ENCODE data around the gene AGBL1.

Gene AGBL1

GRCh38 chr15:86894269-86894668 lies 814.6 kb downstream of the AGBL1 start:
- ChIA-PET POLR2A (no interaction called here), CTCF (no interaction called here)
- no peak for TF ChIP-seq CTCF (IDR thresholded peaks at IDR 0.05; ENCODE audit: insufficient read depth, low read length, missing control alignments)
- DNase-seq (ENCODE audit: low read depth, low spot score): no peak
- no peak overlapping the region for H3K4me3 ChIP-seq (ENCODE audit: low read depth, low read length)

DNA sequence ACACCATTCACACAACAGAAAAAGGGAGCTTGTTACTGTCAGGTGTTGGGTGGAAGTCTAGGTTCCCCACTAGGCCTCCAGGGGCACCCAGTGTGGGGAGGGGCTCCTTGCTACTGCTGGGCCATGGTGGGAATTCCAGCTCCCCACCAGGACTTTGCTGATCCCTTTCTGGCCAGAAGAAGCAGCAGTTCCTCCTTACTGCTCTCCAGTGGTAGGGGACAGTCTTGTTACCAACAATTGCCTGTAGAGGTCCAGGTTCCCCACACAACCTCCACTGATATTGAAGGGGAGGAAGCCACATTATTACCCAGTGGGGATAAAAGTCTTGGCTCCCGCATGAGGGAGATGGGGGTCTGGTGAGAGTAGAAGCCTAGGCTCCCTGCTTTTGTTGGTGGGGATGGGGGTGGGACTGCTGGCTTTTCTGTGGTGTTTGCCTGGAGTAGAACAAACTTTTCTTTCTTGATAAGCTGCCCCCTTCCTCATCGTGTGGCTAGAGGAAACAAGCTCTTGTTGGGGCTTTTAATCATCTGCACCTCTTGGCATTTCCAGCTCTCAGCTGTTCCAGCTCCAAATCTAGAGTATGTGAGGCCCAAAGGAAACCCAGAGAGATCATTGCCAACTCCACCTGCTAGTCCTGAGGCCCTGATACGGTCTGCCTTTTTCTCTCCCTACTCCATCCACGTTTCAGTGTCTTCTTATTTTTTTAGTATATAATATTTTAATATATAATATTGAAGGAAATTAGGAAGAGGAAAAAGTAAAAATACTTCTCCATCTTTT lies 824.2 kb downstream of the AGBL1 start:
- CTCF ChIA-PET: interaction anchor here (0.6 to 1.0 kb wide), 2 partner anchors 14 to 1341 kb away, joined by 3 read pairs; no protein-coding TSS in a partner anchor
- no peak for TF ChIP-seq CTCF (IDR thresholded peaks at IDR 0.05; ENCODE audit: insufficient read depth, low read length, missing control alignments)
- H3K4me3 ChIP-seq (ENCODE audit: low read depth, low read length): no peak overlapping the region
- DNase-seq (ENCODE audit: low read depth, low spot score): no peak
- POLR2A ChIA-PET: no interaction called here

DNA sequence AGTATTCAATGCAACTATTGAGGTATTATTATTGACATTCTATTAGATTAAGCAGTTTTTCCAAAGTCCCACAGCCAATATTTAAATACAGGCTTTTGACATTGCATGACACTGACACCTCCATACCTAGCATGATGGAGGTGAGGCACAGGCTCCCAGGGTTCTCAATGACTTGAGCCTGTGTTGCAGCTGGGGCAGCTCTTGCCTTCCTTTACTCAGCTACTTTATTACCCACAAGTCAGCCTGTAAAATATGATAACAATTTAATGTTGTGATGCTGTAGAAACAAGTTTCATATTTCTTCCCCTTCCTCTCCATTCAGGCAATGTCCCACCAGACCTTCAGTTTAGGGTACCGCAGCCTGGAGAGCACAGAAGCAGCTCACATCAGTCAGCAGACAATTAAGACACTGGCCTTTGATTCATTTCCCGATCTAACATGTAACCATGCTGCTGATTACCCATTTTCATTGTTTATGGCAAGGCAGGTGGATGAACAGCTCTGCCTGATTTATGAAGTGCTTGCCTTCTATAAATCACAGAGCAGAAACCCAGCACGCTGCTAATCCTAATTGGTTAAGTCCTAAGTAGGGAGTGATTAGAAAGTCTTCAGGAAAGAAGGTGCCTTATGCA lies 826.1 kb downstream of the AGBL1 start:
- TF ChIP-seq CTCF (IDR thresholded peaks at IDR 0.05; ENCODE audit: insufficient read depth, low read length, missing control alignments): no peak
- POLR2A ChIA-PET: no interaction called here
- CTCF ChIA-PET: interaction anchor here (1.2 kb wide), 1 partner anchor 11 kb away, joined by 3 read pairs; no protein-coding TSS in a partner anchor

DNA sequence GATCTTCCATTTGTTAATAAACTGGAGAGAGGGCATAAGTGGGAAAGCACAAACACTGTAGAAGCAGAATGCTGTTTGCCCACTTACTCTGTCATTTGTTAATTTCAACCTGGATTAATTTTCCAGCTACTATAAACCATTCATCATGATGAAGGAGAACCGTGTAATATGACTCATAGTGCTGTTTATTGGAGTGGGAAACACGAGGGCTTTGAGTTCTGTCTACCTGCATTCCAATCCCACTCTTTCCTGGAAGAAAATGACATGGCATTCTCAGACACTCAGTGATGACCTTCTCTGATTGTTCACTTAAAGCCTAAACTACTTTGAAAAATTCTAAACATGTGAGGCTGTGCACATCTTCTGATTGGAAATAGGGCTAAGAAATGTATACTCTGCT lies 826.7 kb downstream of the AGBL1 start:
- CTCF ChIA-PET: interaction anchor here (1.2 kb wide), 1 partner anchor 11 kb away, joined by 3 read pairs; no protein-coding TSS in a partner anchor

More for the DNA sequence above, 826.1 kb downstream of the AGBL1 start:
- no peak overlapping the region for H3K4me3 ChIP-seq (ENCODE audit: low read depth, low read length)
- no peak for DNase-seq (ENCODE audit: low read depth, low spot score)

DNA sequence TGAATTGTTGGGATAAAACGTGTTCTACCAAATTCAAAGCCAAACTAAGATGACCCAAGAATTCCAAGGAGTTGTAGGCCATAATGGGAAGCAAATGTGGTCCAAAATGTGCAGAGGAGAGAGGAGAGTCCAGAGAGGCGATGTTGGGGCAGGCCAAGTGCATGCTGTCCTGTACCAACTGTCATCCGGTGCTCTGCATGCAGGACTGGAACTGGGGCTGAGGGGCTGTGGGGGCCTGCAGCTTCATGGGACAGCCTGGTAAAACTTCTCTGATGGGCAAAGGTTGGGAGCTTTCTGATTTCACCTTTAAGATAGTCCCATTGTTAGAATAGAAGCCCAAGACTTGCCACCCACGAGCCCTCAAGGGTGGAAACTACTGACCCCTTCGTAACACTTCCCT lies 831.4 kb downstream of the AGBL1 start:
- no peak for TF ChIP-seq CTCF (IDR thresholded peaks at IDR 0.05; ENCODE audit: insufficient read depth, low read length, missing control alignments)
- ChIA-PET CTCF (interaction anchor here (2.0 kb wide), 1 partner anchor 1335 kb away, joined by 8 read pairs; no protein-coding TSS in a partner anchor), POLR2A (no interaction called here)
- no peak overlapping the region for H3K4me3 ChIP-seq (ENCODE audit: low read depth, low read length)
- no peak for DNase-seq (ENCODE audit: low read depth, low spot score)

More for the DNA sequence above, 826.7 kb downstream of the AGBL1 start:
- POLR2A ChIA-PET: no interaction called here
- no peak overlapping the region for H3K4me3 ChIP-seq (ENCODE audit: low read depth, low read length)
- TF ChIP-seq CTCF (IDR thresholded peaks at IDR 0.05; ENCODE audit: insufficient read depth, low read length, missing control alignments): no peak
- no peak for DNase-seq (ENCODE audit: low read depth, low spot score)

DNA sequence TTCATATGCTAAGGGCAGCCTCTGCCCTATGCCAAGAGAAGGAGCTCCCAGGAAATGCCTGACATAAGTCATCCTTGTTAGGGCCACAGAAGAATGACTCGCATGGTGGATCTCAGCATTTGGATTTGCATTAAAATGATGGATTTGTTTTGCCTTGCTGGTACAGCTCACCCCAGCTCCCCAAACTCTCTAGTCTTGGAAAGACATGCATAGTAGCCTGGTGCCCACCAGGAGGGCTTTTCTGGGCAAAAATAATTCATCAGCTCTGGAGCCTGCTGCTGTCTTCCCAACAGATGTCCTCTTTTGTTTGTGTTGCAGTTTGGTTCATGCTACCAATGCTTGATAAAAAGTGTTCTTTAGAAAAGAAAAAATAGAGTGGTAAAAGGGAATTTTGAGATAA lies 833.0 kb downstream of the AGBL1 start:
- no peak overlapping the region for H3K4me3 ChIP-seq (ENCODE audit: low read depth, low read length)
- ChIA-PET CTCF (interaction anchor here (1.3 to 2.0 kb wide), 2 partner anchors 1333 to 1335 kb away, joined by 6 to 8 read pairs; no protein-coding TSS in a partner anchor), POLR2A (no interaction called here)
- DNase-seq (ENCODE audit: low read depth, low spot score): no peak
- no peak for TF ChIP-seq CTCF (IDR thresholded peaks at IDR 0.05; ENCODE audit: insufficient read depth, low read length, missing control alignments)
